HepG2 (cell line): Measurements from ENCODE around the gene COL26A1. TPM values are rescaled to one million over a fixed set of nuclear protein-coding genes. Genes with fewer than 3 reads are reported as not detected.

Experiments used
- ARNTL ChIP-seq: sonication (generic); formaldehyde crosslinking; IDR thresholded peaks from 2 replicates; pipeline ENCODE4 v1.4.0; 2020; ENCODE audit warnings: mild to moderate bottlenecking, missing genetic modification reagents
- CCAR2 ChIP-seq: fragments of 200-400 bp; formaldehyde crosslinking; optimal IDR thresholded peaks from 2 replicates; pipeline ENCODE3; 2018; ENCODE audit warnings: low read depth, mild to moderate bottlenecking, low read length, moderate library complexity
- FOXC1 ChIP-seq: sonication (generic); formaldehyde crosslinking; IDR thresholded peaks from 2 replicates; pipeline ENCODE4 v1.8.0; 2022; ENCODE audit warnings: mild to moderate bottlenecking, missing genetic modification reagents, borderline replicate concordance
- HDAC6 ChIP-seq: fragments of 200-600 bp; sonication (generic); IDR thresholded peaks from 2 replicates; pipeline ENCODE4 v1.7.0; 2017; ENCODE audit warnings: mild to moderate bottlenecking, antibody characterized with exemption, low read length, low read depth
- HIVEP1 ChIP-seq: sonication (generic); formaldehyde crosslinking; IDR thresholded peaks from 2 replicates; pipeline ENCODE4 v1.4.0; 2020; ENCODE audit warnings: mild to moderate bottlenecking, missing genetic modification reagents
- MIER3 ChIP-seq: IDR thresholded peaks from 2 replicates; pipeline ENCODE4 v1.6.1; 2016; ENCODE audit warnings: missing compliant biosample characterization, borderline replicate concordance
- NR1H2 ChIP-seq: sonication (generic); formaldehyde crosslinking; IDR thresholded peaks from 2 replicates; pipeline ENCODE4 v1.8.1; 2022; ENCODE audit warnings: low read depth, missing genetic modification reagents, borderline replicate concordance
- PAXIP1 ChIP-seq: sonication (generic); formaldehyde crosslinking; conservative IDR thresholded peaks from 2 replicates; pipeline ENCODE4 v1.4.0; 2020; ENCODE audit warnings: mild to moderate bottlenecking, missing genetic modification reagents, moderate library complexity
- POLR2AphosphoS5 ChIP-seq: IDR thresholded peaks from 2 replicates; pipeline ENCODE4 v1.6.1; 2012; ENCODE audit warnings: low read depth, low read length
- ZBTB33 ChIP-seq: sonication (generic); formaldehyde crosslinking; IDR thresholded peaks from 2 replicates; pipeline ENCODE4 v1.4.0; 2020; ENCODE audit warnings: missing genetic modification reagents
- ZFP37 ChIP-seq: sonication (generic); formaldehyde crosslinking; IDR thresholded peaks from 2 replicates; pipeline ENCODE4 v1.4.0; 2020; ENCODE audit warnings: missing genetic modification reagents, borderline replicate concordance
- ZNF234 ChIP-seq: sonication (generic); formaldehyde crosslinking; conservative IDR thresholded peaks from 2 replicates; pipeline ENCODE4 v1.5.1; 2020; ENCODE audit warnings: mild to moderate bottlenecking, missing genetic modification reagents
- ZNF318 ChIP-seq: sonication (generic); formaldehyde crosslinking; IDR thresholded peaks from 2 replicates; pipeline ENCODE4 v1.4.0; 2020; ENCODE audit warnings: mild to moderate bottlenecking, missing genetic modification reagents
- ZNF333 ChIP-seq: sonication (generic); formaldehyde crosslinking; IDR thresholded peaks from 2 replicates; pipeline ENCODE4 v1.4.0; 2020; ENCODE audit warnings: mild to moderate bottlenecking, missing genetic modification reagents, borderline replicate concordance
- ZNF816 ChIP-seq: sonication (generic); formaldehyde crosslinking; IDR thresholded peaks from 2 replicates; pipeline ENCODE4 v1.8.0; 2022; ENCODE audit warnings: missing genetic modification reagents, mild to moderate bottlenecking, borderline replicate concordance
- polyA plus RNA-seq, 8 experiments: library from polyadenylated mRNA; depleted of rRNA in 3 of 8; stranded (reverse) in 7 of 8; unstranded in 1 of 8; fragments of >200 nt; fragmentation: Illumina TruSeq in 4 of 8; extraction: Trizol in 4 of 8; gene quantifications; 2 replicates each; pipeline versions ENCODE4 v1.2.1 to v1.2.3, GENCODE V29; 2011 to 2016; ENCODE audit warnings: low read depth in 4 of 8, missing spikeins in 1 of 8, mixed read lengths in 1 of 8; ENCODE audit not compliant: insufficient read depth in 1 of 8
- total RNA-seq, 5 experiments: library from RNA; depleted of rRNA; stranded (reverse); fragments of >200 nt; fragmentation: Illumina TruSeq; extraction: Trizol; gene quantifications; 2 replicates each; pipeline ENCODE4 v1.2.3, GENCODE V29; 2016; ENCODE audit warnings: low read depth in 1 of 5

Gene COL26A1
- total and polyA plus RNA-seq, 2 of the 13 experiments (the other 11 are each of a cell fraction or from before 2014, with no cell fraction given), result 7.8 to 9.2 TPM

GRCh38 chr7:101386558-101387231 is 24.0 kb downstream of the COL26A1 start (continued):
- no peak for TF ChIP-seq ZBTB33 (CRISPR knock-in tag)
- TF ChIP-seq HDAC6, result no peak
- TF ChIP-seq POLR2AphosphoS5, result peak; percentile 58
- no peak for TF ChIP-seq ZNF234 (CRISPR knock-in tag)
- TF ChIP-seq PAXIP1 (CRISPR knock-in tag), result peak; percentile 92
- TF ChIP-seq CCAR2, result no peak
- TF ChIP-seq ZNF333 (CRISPR knock-in tag), result no peak
- no peak for TF ChIP-seq ZNF816 (CRISPR knock-in tag)
- TF ChIP-seq ZNF318 (CRISPR knock-in tag), result no peak
- TF ChIP-seq ARNTL (CRISPR knock-in tag), result 0 out of 2 replicates have a peak, but pooled peaks have one; percentile 48
- TF ChIP-seq ZFP37 (CRISPR knock-in tag), result no peak
- TF ChIP-seq NR1H2 (CRISPR knock-in tag), result no peak
- peak; percentile 55; the same call in 1 of the 2 replicates for TF ChIP-seq HIVEP1 (CRISPR knock-in tag)
- no peak; the same call in 1 of the 2 replicates for TF ChIP-seq MIER3 (CRISPR knock-in tag)
- no peak for TF ChIP-seq FOXC1
